HEK293 (cell line): ENCODE results near the gene FADS2.

Experiments used
- KLF10 ChIP-seq: fragments of 450-650 bp; IDR thresholded peaks from 2 replicates; pipeline ENCODE4 v1.5.1; 2018; ENCODE audit warnings: missing biosample characterization, mild to moderate bottlenecking, missing genetic modification characterization
- ZNF239 ChIP-seq: fragments of 450-650 bp; formaldehyde crosslinking; IDR thresholded peaks from 2 replicates; pipeline ENCODE4 v1.5.1; 2016; ENCODE audit warnings: missing biosample characterization, missing genetic modification characterization
- ZNF558 ChIP-seq: fragments of 450-650 bp; formaldehyde crosslinking; IDR thresholded peaks from 2 replicates; pipeline ENCODE4 v1.5.1; 2016; ENCODE audit warnings: missing biosample characterization, missing genetic modification characterization
- ZNF660 ChIP-seq: fragments of 450-650 bp; IDR thresholded peaks from 2 replicates; pipeline ENCODE4 v1.5.1; 2018; ENCODE audit warnings: missing biosample characterization, mild to moderate bottlenecking, missing genetic modification characterization
- TF ChIP-seq, protein P1 (sequence below): fragments of 450-650 bp; formaldehyde crosslinking; IDR thresholded peaks from 2 replicates; pipeline ENCODE4 v1.5.1; 2016; ENCODE audit warnings: missing biosample characterization, missing genetic modification characterization
- TF ChIP-seq, protein P2 (sequence below): fragments of 450-650 bp; formaldehyde crosslinking; IDR thresholded peaks from 2 replicates; pipeline ENCODE4 v1.5.1; 2016; ENCODE audit warnings: missing biosample characterization, missing genetic modification characterization
- TF ChIP-seq, protein P3 (sequence below): fragments of 450-650 bp; formaldehyde crosslinking; optimal IDR thresholded peaks from 2 replicates; pipeline ENCODE3; 2016; ENCODE audit warnings: missing biosample characterization, mild to moderate bottlenecking, missing genetic modification characterization
- TF ChIP-seq, protein P4 (sequence below): fragments of 450-650 bp; formaldehyde crosslinking; IDR thresholded peaks from 2 replicates; pipeline ENCODE4 v1.5.1; 2016; ENCODE audit warnings: missing biosample characterization, missing genetic modification characterization
- TF ChIP-seq, protein P5 (sequence below): fragments of 450-650 bp; formaldehyde crosslinking; IDR thresholded peaks from 2 replicates; pipeline ENCODE4 v1.5.1; 2016; ENCODE audit warnings: missing biosample characterization, missing genetic modification characterization

DNA sequence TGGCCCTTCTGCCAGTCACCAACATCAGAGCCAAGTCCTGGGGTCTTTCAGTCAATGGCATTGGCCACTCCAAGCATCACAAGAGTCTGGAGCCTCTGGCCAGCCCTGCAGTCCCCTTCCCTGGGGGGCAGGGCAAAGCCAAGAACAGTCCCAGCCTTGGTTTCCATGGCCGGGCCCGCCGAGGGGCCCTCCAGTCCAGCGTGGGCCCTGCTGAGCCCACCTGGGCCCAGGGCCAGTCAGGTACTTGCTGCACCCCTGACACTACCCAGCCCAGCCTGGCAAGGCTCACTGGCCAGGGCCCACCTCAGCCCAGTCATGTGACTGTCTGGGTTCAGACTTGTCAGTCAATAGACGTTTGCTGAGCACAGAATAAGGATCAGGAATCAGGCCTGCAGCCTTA, 46.5 kb upstream of the FADS2 start:
- TF ChIP-seq, protein P1, sequence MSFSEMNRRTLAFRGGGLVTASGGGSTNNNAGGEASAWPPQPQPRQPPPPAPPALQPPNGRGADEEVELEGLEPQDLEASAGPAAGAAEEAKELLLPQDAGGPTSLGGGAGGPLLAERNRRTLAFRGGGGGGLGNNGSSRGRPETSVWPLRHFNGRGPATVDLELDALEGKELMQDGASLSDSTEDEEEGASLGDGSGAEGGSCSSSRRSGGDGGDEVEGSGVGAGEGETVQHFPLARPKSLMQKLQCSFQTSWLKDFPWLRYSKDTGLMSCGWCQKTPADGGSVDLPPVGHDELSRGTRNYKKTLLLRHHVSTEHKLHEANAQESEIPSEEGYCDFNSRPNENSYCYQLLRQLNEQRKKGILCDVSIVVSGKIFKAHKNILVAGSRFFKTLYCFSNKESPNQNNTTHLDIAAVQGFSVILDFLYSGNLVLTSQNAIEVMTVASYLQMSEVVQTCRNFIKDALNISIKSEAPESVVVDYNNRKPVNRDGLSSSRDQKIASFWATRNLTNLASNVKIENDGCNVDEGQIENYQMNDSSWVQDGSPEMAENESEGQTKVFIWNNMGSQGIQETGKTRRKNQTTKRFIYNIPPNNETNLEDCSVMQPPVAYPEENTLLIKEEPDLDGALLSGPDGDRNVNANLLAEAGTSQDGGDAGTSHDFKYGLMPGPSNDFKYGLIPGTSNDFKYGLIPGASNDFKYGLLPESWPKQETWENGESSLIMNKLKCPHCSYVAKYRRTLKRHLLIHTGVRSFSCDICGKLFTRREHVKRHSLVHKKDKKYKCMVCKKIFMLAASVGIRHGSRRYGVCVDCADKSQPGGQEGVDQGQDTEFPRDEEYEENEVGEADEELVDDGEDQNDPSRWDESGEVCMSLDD (tag by site-specific recombination), result no peak
- TF ChIP-seq, protein P2, sequence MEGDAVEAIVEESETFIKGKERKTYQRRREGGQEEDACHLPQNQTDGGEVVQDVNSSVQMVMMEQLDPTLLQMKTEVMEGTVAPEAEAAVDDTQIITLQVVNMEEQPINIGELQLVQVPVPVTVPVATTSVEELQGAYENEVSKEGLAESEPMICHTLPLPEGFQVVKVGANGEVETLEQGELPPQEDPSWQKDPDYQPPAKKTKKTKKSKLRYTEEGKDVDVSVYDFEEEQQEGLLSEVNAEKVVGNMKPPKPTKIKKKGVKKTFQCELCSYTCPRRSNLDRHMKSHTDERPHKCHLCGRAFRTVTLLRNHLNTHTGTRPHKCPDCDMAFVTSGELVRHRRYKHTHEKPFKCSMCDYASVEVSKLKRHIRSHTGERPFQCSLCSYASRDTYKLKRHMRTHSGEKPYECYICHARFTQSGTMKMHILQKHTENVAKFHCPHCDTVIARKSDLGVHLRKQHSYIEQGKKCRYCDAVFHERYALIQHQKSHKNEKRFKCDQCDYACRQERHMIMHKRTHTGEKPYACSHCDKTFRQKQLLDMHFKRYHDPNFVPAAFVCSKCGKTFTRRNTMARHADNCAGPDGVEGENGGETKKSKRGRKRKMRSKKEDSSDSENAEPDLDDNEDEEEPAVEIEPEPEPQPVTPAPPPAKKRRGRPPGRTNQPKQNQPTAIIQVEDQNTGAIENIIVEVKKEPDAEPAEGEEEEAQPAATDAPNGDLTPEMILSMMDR (tag by site-specific recombination), result no peak
- TF ChIP-seq, protein P3, sequence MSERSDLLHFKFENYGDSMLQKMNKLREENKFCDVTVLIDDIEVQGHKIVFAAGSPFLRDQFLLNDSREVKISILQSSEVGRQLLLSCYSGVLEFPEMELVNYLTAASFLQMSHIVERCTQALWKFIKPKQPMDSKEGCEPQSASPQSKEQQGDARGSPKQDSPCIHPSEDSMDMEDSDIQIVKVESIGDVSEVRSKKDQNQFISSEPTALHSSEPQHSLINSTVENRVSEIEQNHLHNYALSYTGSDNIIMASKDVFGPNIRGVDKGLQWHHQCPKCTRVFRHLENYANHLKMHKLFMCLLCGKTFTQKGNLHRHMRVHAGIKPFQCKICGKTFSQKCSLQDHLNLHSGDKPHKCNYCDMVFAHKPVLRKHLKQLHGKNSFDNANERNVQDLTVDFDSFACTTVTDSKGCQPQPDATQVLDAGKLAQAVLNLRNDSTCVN (tag by site-specific recombination), result no peak
- no peak for TF ChIP-seq ZNF239
- no peak for TF ChIP-seq KLF10 (tag by site-specific recombination)
- no peak for TF ChIP-seq ZNF660 (tag by site-specific recombination)
- TF ChIP-seq ZNF558, result no peak
- TF ChIP-seq, protein P4, sequence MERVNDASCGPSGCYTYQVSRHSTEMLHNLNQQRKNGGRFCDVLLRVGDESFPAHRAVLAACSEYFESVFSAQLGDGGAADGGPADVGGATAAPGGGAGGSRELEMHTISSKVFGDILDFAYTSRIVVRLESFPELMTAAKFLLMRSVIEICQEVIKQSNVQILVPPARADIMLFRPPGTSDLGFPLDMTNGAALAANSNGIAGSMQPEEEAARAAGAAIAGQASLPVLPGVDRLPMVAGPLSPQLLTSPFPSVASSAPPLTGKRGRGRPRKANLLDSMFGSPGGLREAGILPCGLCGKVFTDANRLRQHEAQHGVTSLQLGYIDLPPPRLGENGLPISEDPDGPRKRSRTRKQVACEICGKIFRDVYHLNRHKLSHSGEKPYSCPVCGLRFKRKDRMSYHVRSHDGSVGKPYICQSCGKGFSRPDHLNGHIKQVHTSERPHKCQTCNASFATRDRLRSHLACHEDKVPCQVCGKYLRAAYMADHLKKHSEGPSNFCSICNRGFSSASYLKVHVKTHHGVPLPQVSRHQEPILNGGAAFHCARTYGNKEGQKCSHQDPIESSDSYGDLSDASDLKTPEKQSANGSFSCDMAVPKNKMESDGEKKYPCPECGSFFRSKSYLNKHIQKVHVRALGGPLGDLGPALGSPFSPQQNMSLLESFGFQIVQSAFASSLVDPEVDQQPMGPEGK (tag by site-specific recombination), result no peak
- TF ChIP-seq, protein P5, sequence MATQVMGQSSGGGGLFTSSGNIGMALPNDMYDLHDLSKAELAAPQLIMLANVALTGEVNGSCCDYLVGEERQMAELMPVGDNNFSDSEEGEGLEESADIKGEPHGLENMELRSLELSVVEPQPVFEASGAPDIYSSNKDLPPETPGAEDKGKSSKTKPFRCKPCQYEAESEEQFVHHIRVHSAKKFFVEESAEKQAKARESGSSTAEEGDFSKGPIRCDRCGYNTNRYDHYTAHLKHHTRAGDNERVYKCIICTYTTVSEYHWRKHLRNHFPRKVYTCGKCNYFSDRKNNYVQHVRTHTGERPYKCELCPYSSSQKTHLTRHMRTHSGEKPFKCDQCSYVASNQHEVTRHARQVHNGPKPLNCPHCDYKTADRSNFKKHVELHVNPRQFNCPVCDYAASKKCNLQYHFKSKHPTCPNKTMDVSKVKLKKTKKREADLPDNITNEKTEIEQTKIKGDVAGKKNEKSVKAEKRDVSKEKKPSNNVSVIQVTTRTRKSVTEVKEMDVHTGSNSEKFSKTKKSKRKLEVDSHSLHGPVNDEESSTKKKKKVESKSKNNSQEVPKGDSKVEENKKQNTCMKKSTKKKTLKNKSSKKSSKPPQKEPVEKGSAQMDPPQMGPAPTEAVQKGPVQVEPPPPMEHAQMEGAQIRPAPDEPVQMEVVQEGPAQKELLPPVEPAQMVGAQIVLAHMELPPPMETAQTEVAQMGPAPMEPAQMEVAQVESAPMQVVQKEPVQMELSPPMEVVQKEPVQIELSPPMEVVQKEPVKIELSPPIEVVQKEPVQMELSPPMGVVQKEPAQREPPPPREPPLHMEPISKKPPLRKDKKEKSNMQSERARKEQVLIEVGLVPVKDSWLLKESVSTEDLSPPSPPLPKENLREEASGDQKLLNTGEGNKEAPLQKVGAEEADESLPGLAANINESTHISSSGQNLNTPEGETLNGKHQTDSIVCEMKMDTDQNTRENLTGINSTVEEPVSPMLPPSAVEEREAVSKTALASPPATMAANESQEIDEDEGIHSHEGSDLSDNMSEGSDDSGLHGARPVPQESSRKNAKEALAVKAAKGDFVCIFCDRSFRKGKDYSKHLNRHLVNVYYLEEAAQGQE, result no peak
